Endothelial cell of umbilical vein (primary cell): ENCODE data around the gene GHRH. TPM values are rescaled to one million over a fixed set of nuclear protein-coding genes. Genes with fewer than 3 reads are reported as not detected.

Experiments
- BruUV-seq: library from RNA; stranded (reverse); fragments of 400-500 nt; replicated peaks from 2 replicates; lab custom pipeline; 2021; lab: Mats Ljungman, UMichigan
- CTCF ChIA-PET: fragments of 300-600, 350-600 bp; sonication (Branson Sonifier 250); formaldehyde crosslinking; loops from one replicate; lab custom pipeline; 2021; ENCODE audit warnings: antibody characterized with exemption, inconsistent platforms; lab: Charles Lee
- POLR2A ChIA-PET: fragments of 300-600, 350-600 bp; sonication (Branson Sonifier 250); formaldehyde crosslinking; loops from one replicate; lab custom pipeline; 2021; ENCODE audit warnings: antibody characterized with exemption, inconsistent platforms; lab: Charles Lee
- DNase-seq: peaks from one replicate; pipeline ENCODE4 v3.0.0-alpha.2; 2011; ENCODE audit warnings: low read depth, low spot score
- FAIRE-seq: peaks from 2 replicates; lab custom pipeline; 2011; peaks lifted over from hg19 to GRCh38; lab: Jason Lieb, UNC
- H2AFZ ChIP-seq: 2 replicates; pipeline ENCODE4 v1.6.0; 2012; ENCODE audit warnings: low read depth, low read length, control low read depth, inconsistent platforms
- H3K27ac ChIP-seq: 2 replicates; pipeline ENCODE4 v1.5.1; 2011; ENCODE audit warnings: low read depth, mild to moderate bottlenecking, control low read depth, low read length, moderate library complexity; ENCODE audit not compliant: insufficient read depth
- H3K27me3 ChIP-seq, 2 experiments: 2 replicates each; pipeline versions ENCODE4 v1.6.0 to v1.6.1; 2011; ENCODE audit warnings: low read length in 2 of 2, mixed read lengths in 1 of 2; ENCODE audit not compliant: control insufficient read depth in 2 of 2, insufficient read depth in 2 of 2
- H3K36me3 ChIP-seq, 2 experiments: 2 replicates in 1 of 2; 3 replicates in 1 of 2; pipeline ENCODE4 v1.5.1; 2011; ENCODE audit warnings: low read length in 2 of 2, mild to moderate bottlenecking in 1 of 2, moderate library complexity in 1 of 2; ENCODE audit not compliant: control insufficient read depth in 2 of 2, insufficient read depth in 2 of 2; ENCODE audit errors: extremely low read depth in 1 of 2
- H3K4me1 ChIP-seq: 3 replicates; pipeline ENCODE4 v1.5.1; 2011; ENCODE audit warnings: mild to moderate bottlenecking, low read length; ENCODE audit not compliant: control insufficient read depth, insufficient read depth; ENCODE audit errors: extremely low read depth
- H3K4me2 ChIP-seq: 2 replicates; pipeline ENCODE4 v1.6.1; 2011; ENCODE audit warnings: low read length, control low read depth, mixed read lengths; ENCODE audit not compliant: insufficient read depth
- H3K4me3 ChIP-seq, 3 experiments: fragments of 200-600 bp in 1 of 3; sonication (generic), shearing (Covaris generic) in 1 of 3; replicated peaks in 1 of 3; 2 replicates each; pipeline ENCODE4 v1.5.1; 2011 to 2016; ENCODE audit warnings: control low read depth in 3 of 3, low read length in 3 of 3, mild to moderate bottlenecking in 2 of 3, inconsistent platforms in 1 of 3, low read depth in 1 of 3, moderate library complexity in 1 of 3; ENCODE audit not compliant: insufficient read depth in 1 of 3
- H3K79me2 ChIP-seq: 2 replicates; pipeline ENCODE4 v1.6.0; 2012; ENCODE audit warnings: low read length, inconsistent platforms; ENCODE audit not compliant: control insufficient read depth, insufficient read depth
- H3K9ac ChIP-seq: replicated peaks from 2 replicates; pipeline ENCODE3; 2011; ENCODE audit warnings: low read length, control low read depth; ENCODE audit not compliant: insufficient read depth; ENCODE audit errors: extremely low read depth
- H3K9me1 ChIP-seq: replicated peaks from 3 replicates; pipeline ENCODE4 v1.6.0; 2011; ENCODE audit warnings: mild to moderate bottlenecking, low read length; ENCODE audit not compliant: control insufficient read depth, insufficient read depth; ENCODE audit errors: extremely low read depth
- H3K9me3 ChIP-seq: replicated peaks from 2 replicates; pipeline ENCODE4 v1.5.1; 2012; ENCODE audit warnings: low read length, inconsistent platforms; ENCODE audit not compliant: control insufficient read depth, insufficient read depth
- H4K20me1 ChIP-seq: replicated peaks from 2 replicates; pipeline ENCODE3; 2011; ENCODE audit warnings: mild to moderate bottlenecking, low read length; ENCODE audit not compliant: control insufficient read depth, insufficient read depth; ENCODE audit errors: extremely low read depth
- CTCF ChIP-seq, 2 donors: IDR thresholded peaks; 1 replicate in 1 of 2; 2 replicates in 1 of 2; pipeline ENCODE4 v1.5.1; 2011; ENCODE audit warnings: low read length in 2 of 2, mild to moderate bottlenecking in 2 of 2, moderate library complexity in 2 of 2, control low read depth in 1 of 2, inconsistent platforms in 1 of 2, low read depth in 1 of 2; ENCODE audit not compliant: insufficient read depth in 1 of 2; ENCODE audit errors: extremely low read depth in 1 of 2
- EZH2 ChIP-seq: IDR thresholded peaks from 2 replicates; pipeline ENCODE4 v1.6.1; 2012; ENCODE audit warnings: borderline replicate concordance, low read depth, mild to moderate bottlenecking, moderate library complexity, low read length, inconsistent platforms; ENCODE audit not compliant: severe bottlenecking
- GATA2 ChIP-seq: IDR thresholded peaks from 2 replicates; pipeline ENCODE4 v1.7.0; 2011; ENCODE audit warnings: low read depth, mild to moderate bottlenecking, moderate library complexity, mixed read lengths, low read length; ENCODE audit not compliant: insufficient read length, insufficient read depth
- JUN ChIP-seq: IDR thresholded peaks from 2 replicates; pipeline ENCODE4 v1.6.1; 2011; ENCODE audit warnings: borderline replicate concordance, low read depth; ENCODE audit not compliant: insufficient read length, insufficient read depth
- MAX ChIP-seq: IDR thresholded peaks from 2 replicates; pipeline ENCODE4 v1.6.1; 2011; ENCODE audit not compliant: insufficient read depth, insufficient read length
- POLR2A ChIP-seq: IDR thresholded peaks from 2 replicates; pipeline ENCODE4 v1.6.1; 2012; ENCODE audit warnings: low read depth, mild to moderate bottlenecking, control low read depth, low read length
- POLR2AphosphoS5 ChIP-seq: IDR thresholded peaks from 2 replicates; pipeline ENCODE4 v1.6.1; 2012; ENCODE audit warnings: low read depth, mild to moderate bottlenecking, control low read depth, low read length, moderate library complexity; ENCODE audit not compliant: insufficient read depth
- dilution Hi-C: fragments of 300-500 bp; cut with MboI; formaldehyde crosslinking; loops from one replicate; pipeline ENCODE4 v1.15.0; 2019; ENCODE audit warnings: low sequenced_read_pairs; ENCODE audit not compliant: extremely low pct_ligation_motif_present
- intact Hi-C: fragments of 100-400 bp; cut with micrococcal nuclease; formaldehyde crosslinking; loops from one replicate; pipeline ENCODE4 v1.10.0; 2022
- polyA plus RNA-seq, 4 experiments: library from polyadenylated mRNA; depleted of rRNA in 3 of 4; stranded (reverse) in 3 of 4; unstranded in 1 of 4; fragments of >200 nt; gene quantifications; 2 replicates each; pipeline versions ENCODE4 v1.2.1 to v1.2.3, GENCODE V29; 2011 to 2012; ENCODE audit warnings: missing spikeins in 1 of 4
- total RNA-seq: library from RNA; stranded (reverse); gene quantifications from 2 replicates; pipeline ENCODE4 v1.2.3, GENCODE V29; 2021

The GHRH gene
- total and polyA plus RNA-seq, 2 donors (not counting 3 experiments of a cell fraction or from before 2014, with no cell fraction given) = not detected

- dilution Hi-C loops = no loop called here
- DNase-seq = no peak
- Histone ChIP-seq H2AFZ (no peak overlapping the region), H3K4me2 (no peak overlapping the region), H3K27ac (no peak overlapping the region), H3K36me3 (peaks cover 32 to 39% of the 10 kb centered on the region in 2 experiments), H3K27me3 (no peaks in the 10 kb centered on the region), H3K4me1 (no peaks in the 10 kb centered on the region), H3K9me3 (no peaks in the 10 kb centered on the region), H4K20me1 (no peaks in the 10 kb centered on the region), H3K79me2 (peaks cover 8% of the 10 kb centered on the region), H3K9me1 (no peaks in the 10 kb centered on the region), H3K4me3 (no peak overlapping the region), H3K9ac (no peak overlapping the region)
- CTCF ChIA-PET = interaction anchor here (0.5 to 2.2 kb wide), 4 partner anchors 11 to 46 kb away, joined by 3 to 9 read pairs (median 4); no protein-coding TSS in a partner anchor
- intact Hi-C loops = no loop called here
- no peak for FAIRE-seq
- TF ChIP-seq EZH2 (no peak), CTCF (IDR thresholded peaks at IDR 0.05; ENCODE audit: extremely low read depth in 1 of 2, insufficient read depth in 1 of 2, low read depth in 1 of 2, low read length in 2 of 2) (no peak), GATA2 (no peak), POLR2AphosphoS5 (no peak), POLR2A (no peak), JUN (no peak), MAX (no peak)
- POLR2A ChIA-PET = no interaction called here
- BruUV-seq = no TSS peak
Measured at GRCh38 chr20:37209661-37210314, 51.8 kb downstream of the GHRH start.
